ENCODE measurements around the gene CRYBG1. TPM values are rescaled to one million over a fixed set of nuclear protein-coding genes. Genes with fewer than 3 reads are reported as not detected.

Gene CRYBG1
- total and polyA plus RNA-seq, 10 of the 15 experiments (the other 5 are each of a cell fraction or from before 2014, with no cell fraction given), result 6.5 to 57.0 (median 25.2) TPM

DNA sequence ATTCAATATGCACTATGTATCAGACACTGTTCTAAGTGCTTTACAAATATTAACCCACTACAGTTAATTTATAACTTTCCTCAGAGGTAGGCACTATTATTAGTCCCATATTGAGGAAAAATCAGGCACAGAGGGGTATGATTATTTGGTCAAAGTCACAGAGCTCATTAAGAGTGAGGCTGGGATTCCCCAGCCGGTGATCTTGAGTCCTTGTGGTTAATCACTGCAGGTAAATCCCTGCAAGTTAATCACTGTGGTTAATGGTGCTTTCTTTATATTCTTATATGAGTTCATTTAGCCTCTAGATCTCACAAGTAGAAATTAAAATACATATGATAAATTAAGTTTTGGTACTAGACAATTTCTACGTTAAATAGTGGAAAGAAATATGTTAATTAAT lies 9.2 kb downstream of the CRYBG1 start:
- H2AFZ ChIP-seq (ENCODE audit: control insufficient read depth, low read depth, low read length), result no peak overlapping the region
- BruUV-seq (replicated peaks), result no TSS peak
- H3K4me1 ChIP-seq (ENCODE audit: control insufficient read depth, insufficient read depth, low read length), result no peaks in the 10 kb centered on the region
- H3K9me3 ChIP-seq (replicated peaks; ENCODE audit: control insufficient read depth, insufficient read depth, low read length), result no peaks in the 10 kb centered on the region
- intact Hi-C loops (cut with micrococcal nuclease; ENCODE audit: unreplicated experiment) (no loop called here), in situ Hi-C loops (cut with MboI) (no loop called here)
- H4K20me1 ChIP-seq (ENCODE audit: control insufficient read depth, insufficient read depth), result no peaks in the 10 kb centered on the region
- ATAC-seq, result peak; percentile 38; the same call in 1 of the 3 replicates
- H3K27ac ChIP-seq (ENCODE audit: control insufficient read depth, insufficient read depth), result no peak overlapping the region
- H3K9ac ChIP-seq (ENCODE audit: control insufficient read depth, insufficient read depth, low read length), result no peak overlapping the region
- POLR2A ChIA-PET, result no interaction called here
- no peak overlapping the region for H3K4me2 ChIP-seq (ENCODE audit: control insufficient read depth, insufficient read depth)
- H3K36me3 ChIP-seq (ENCODE audit: control insufficient read depth in 2 of 2, insufficient read depth in 2 of 2, low read length in 1 of 2), result no peaks in the 10 kb centered on the region
- TF ChIP-seq NR2F1 (conservative IDR thresholded peaks at IDR 0.05), result 0 out of 2 replicates have a peak, but pooled peaks have one; percentile 17
- peak; percentile 55; the same call in 1 of the 2 replicates for TF ChIP-seq BCL11A (IDR thresholded peaks at IDR 0.05; ENCODE audit: low read depth, low read length)
- peak; percentile 57 for TF ChIP-seq MTA2 (IDR thresholded peaks at IDR 0.05; ENCODE audit: low read depth)
- TF ChIP-seq RCOR1 (conservative IDR thresholded peaks at IDR 0.05; ENCODE audit: low read depth, low read length), result no peak
- WGBS (ENCODE audit: insufficient coverage, insufficient replicate concordance, low lambda C conversion rate, missing lambda C conversion rate), result 10% methylated on average over 2 of the region's 2 CpGs
- no peak for FAIRE-seq
- SMC1A ChIA-PET (ENCODE audit: uncharacterized antibody, unreplicated experiment), result no interaction called here
- DNase-seq (ENCODE audit: low read depth, low spot score), result no peak
- H3K27me3 ChIP-seq (replicated peaks in 1 of 2; ENCODE audit: control insufficient read depth in 2 of 2, insufficient read depth in 2 of 2, low read length in 1 of 2), result no peaks in the 10 kb centered on the region; a peak in 1 of 4 replicates
- no peaks in the 10 kb centered on the region for H3K79me2 ChIP-seq (ENCODE audit: control insufficient read depth, insufficient read depth, low read length)
- H3K4me3 ChIP-seq, result no peak overlapping the region
- RAD21 ChIA-PET (ENCODE audit: unreplicated experiment), result no interaction called here
- CTCF ChIA-PET, result interaction anchor here (1.2 to 3.3 kb wide), 4 partner anchors 10 to 30 kb away, joined by 5 to 12 read pairs (median 6); no protein-coding TSS in a partner anchor

DNA sequence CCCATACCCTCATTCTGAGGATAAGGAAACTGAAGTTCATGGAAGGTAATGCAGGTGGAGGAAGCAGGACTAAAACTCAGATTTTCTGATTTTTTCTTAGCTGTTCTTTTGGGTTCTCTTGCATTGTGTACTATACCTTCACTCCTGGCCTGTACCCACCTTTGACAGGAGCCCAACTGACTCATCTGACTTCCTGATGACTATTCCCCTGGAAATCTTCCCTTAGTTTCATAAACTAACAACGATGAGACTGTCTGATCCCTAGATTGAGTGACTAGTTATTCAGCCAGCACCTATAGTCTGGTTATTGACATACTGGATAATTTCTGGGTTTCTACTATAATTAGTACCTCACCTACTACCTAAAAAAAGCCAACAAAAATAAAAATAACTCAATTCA lies 10.1 kb downstream of the CRYBG1 start:
- FAIRE-seq (no peak), ATAC-seq (no peak)
- POLR2A ChIA-PET, result no interaction called here
- TF ChIP-seq, protein P1, sequence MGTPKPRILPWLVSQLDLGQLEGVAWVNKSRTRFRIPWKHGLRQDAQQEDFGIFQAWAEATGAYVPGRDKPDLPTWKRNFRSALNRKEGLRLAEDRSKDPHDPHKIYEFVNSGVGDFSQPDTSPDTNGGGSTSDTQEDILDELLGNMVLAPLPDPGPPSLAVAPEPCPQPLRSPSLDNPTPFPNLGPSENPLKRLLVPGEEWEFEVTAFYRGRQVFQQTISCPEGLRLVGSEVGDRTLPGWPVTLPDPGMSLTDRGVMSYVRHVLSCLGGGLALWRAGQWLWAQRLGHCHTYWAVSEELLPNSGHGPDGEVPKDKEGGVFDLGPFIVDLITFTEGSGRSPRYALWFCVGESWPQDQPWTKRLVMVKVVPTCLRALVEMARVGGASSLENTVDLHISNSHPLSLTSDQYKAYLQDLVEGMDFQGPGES (IDR thresholded peaks at IDR 0.05), result no peak
- TF ChIP-seq SUZ12 (IDR thresholded peaks at IDR 0.05; ENCODE audit: unreplicated experiment) (no peak), NR2C2 (IDR thresholded peaks at IDR 0.05; ENCODE audit: borderline replicate concordance, control insufficient read depth, insufficient read length, low read depth) (no peak), CBFB (IDR thresholded peaks at IDR 0.05; ENCODE audit: low read depth) (no peak), FOXK2 (IDR thresholded peaks at IDR 0.05) (no peak), IRF4 (IDR thresholded peaks at IDR 0.05; ENCODE audit: low read depth, low read length) (no peak), HDAC2 (IDR thresholded peaks at IDR 0.05) (no peak)
- TF ChIP-seq, protein P2, sequence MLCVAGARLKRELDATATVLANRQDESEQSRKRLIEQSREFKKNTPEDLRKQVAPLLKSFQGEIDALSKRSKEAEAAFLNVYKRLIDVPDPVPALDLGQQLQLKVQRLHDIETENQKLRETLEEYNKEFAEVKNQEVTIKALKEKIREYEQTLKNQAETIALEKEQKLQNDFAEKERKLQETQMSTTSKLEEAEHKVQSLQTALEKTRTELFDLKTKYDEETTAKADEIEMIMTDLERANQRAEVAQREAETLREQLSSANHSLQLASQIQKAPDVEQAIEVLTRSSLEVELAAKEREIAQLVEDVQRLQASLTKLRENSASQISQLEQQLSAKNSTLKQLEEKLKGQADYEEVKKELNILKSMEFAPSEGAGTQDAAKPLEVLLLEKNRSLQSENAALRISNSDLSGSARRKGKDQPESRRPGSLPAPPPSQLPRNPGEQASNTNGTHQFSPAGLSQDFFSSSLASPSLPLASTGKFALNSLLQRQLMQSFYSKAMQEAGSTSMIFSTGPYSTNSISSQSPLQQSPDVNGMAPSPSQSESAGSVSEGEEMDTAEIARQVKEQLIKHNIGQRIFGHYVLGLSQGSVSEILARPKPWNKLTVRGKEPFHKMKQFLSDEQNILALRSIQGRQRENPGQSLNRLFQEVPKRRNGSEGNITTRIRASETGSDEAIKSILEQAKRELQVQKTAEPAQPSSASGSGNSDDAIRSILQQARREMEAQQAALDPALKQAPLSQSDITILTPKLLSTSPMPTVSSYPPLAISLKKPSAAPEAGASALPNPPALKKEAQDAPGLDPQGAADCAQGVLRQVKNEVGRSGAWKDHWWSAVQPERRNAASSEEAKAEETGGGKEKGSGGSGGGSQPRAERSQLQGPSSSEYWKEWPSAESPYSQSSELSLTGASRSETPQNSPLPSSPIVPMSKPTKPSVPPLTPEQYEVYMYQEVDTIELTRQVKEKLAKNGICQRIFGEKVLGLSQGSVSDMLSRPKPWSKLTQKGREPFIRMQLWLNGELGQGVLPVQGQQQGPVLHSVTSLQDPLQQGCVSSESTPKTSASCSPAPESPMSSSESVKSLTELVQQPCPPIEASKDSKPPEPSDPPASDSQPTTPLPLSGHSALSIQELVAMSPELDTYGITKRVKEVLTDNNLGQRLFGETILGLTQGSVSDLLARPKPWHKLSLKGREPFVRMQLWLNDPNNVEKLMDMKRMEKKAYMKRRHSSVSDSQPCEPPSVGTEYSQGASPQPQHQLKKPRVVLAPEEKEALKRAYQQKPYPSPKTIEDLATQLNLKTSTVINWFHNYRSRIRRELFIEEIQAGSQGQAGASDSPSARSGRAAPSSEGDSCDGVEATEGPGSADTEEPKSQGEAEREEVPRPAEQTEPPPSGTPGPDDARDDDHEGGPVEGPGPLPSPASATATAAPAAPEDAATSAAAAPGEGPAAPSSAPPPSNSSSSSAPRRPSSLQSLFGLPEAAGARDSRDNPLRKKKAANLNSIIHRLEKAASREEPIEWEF (IDR thresholded peaks at IDR 0.05; ENCODE audit: insufficient replicate concordance, low read depth, low read length), result no peak

More for the DNA sequence above, 10.1 kb downstream of the CRYBG1 start:
- Histone ChIP-seq H3K36me3 (ENCODE audit: control insufficient read depth in 2 of 2, insufficient read depth in 2 of 2, low read length in 1 of 2) (no peaks in the 10 kb centered on the region), H3K9ac (ENCODE audit: control insufficient read depth, insufficient read depth, low read length) (no peak overlapping the region), H3K27ac (ENCODE audit: control insufficient read depth, insufficient read depth) (no peak overlapping the region), H3K79me2 (ENCODE audit: control insufficient read depth, insufficient read depth, low read length) (no peaks in the 10 kb centered on the region), H3K4me1 (ENCODE audit: control insufficient read depth, insufficient read depth, low read length) (no peaks in the 10 kb centered on the region), H4K20me1 (ENCODE audit: control insufficient read depth, insufficient read depth) (no peaks in the 10 kb centered on the region), H3K4me2 (ENCODE audit: control insufficient read depth, insufficient read depth) (no peak overlapping the region), H3K4me3 (no peak overlapping the region), H3K9me3 (replicated peaks; ENCODE audit: control insufficient read depth, insufficient read depth, low read length) (no peaks in the 10 kb centered on the region), H2AFZ (ENCODE audit: control insufficient read depth, low read depth, low read length) (no peak overlapping the region), H3K27me3 (replicated peaks in 1 of 2; ENCODE audit: control insufficient read depth in 2 of 2, insufficient read depth in 2 of 2, low read length in 1 of 2) (no peaks in the 10 kb centered on the region; a peak in 1 of 4 replicates)
- BruUV-seq (replicated peaks), result no TSS peak
- CTCF ChIA-PET, result interaction anchor here (3.3 kb wide), 1 partner anchor 31 kb away, joined by 12 read pairs; no protein-coding TSS in a partner anchor
- in situ Hi-C loops (cut with MboI), result no loop called here
- no peak for DNase-seq (ENCODE audit: low read depth, low spot score)
- SMC1A ChIA-PET (ENCODE audit: uncharacterized antibody, unreplicated experiment), result no interaction called here
- RAD21 ChIA-PET (ENCODE audit: unreplicated experiment), result no interaction called here
- WGBS (ENCODE audit: insufficient coverage, insufficient replicate concordance, low lambda C conversion rate, missing lambda C conversion rate), result 0% methylated on average over 1 of the region's 1 CpG
- intact Hi-C loops (cut with micrococcal nuclease; ENCODE audit: unreplicated experiment), result no loop called here
